Neural cell (in vitro differentiated cells): ENCODE measurements around the gene RIC8B. TPM values are rescaled to one million over a fixed set of nuclear protein-coding genes. Genes with fewer than 3 reads are reported as not detected.

Experiments used
- H2AFZ ChIP-seq: fragments of 200-600, 300-800 bp; sonication (generic), shearing (Covaris generic); 2 replicates; pipeline ENCODE4 v1.6.0; 2014; ENCODE audit warnings: low read depth, mild to moderate bottlenecking, antibody characterized with exemption, low read length, moderate library complexity
- H3F3A ChIP-seq: fragments of 200-600 bp; shearing (Covaris generic); 2 replicates; pipeline ENCODE4 v1.6.1; 2016; ENCODE audit warnings: mild to moderate bottlenecking, moderate library complexity, mixed read lengths, antibody characterized with exemption, low read length; ENCODE audit not compliant: insufficient read depth, poor library complexity, severe bottlenecking
- H3K27ac ChIP-seq: fragments of 200-600, 300-800 bp; sonication (generic), shearing (Covaris generic); 2 replicates; pipeline ENCODE4 v1.5.1; 2014; ENCODE audit warnings: mild to moderate bottlenecking, low read length, moderate library complexity
- H3K27me3 ChIP-seq: fragments of 300-800, 200-600 bp; sonication (generic), shearing (Covaris generic); 2 replicates; pipeline ENCODE4 v1.6.0; 2014; ENCODE audit warnings: mild to moderate bottlenecking, low read depth, low read length, moderate library complexity; ENCODE audit not compliant: insufficient read depth
- H3K36me3 ChIP-seq: fragments of 300-800, 200-600 bp; sonication (generic), shearing (Covaris generic); 2 replicates; pipeline ENCODE4 v1.5.1; 2014; ENCODE audit warnings: mild to moderate bottlenecking, antibody characterized with exemption, low read length, moderate library complexity; ENCODE audit not compliant: insufficient read depth
- H3K4me2 ChIP-seq: fragments of 300-800, 200-600 bp; sonication (generic), shearing (Covaris generic); 2 replicates; pipeline ENCODE4 v1.6.0; 2014; ENCODE audit warnings: mild to moderate bottlenecking, low read length
- H3K4me3 ChIP-seq: fragments of 300-800, 200-600 bp; sonication (generic), shearing (Covaris generic); 2 replicates; pipeline ENCODE4 v1.5.1; 2014; ENCODE audit warnings: mild to moderate bottlenecking, low read length, moderate library complexity
- H3K79me2 ChIP-seq: fragments of 200-600 bp; shearing (Covaris generic); replicated peaks from 2 replicates; pipeline ENCODE4 v1.6.0; 2014; ENCODE audit warnings: mild to moderate bottlenecking, low read length, moderate library complexity; ENCODE audit not compliant: insufficient read depth
- H3K9ac ChIP-seq: fragments of 300-800, 200-600 bp; sonication (generic), shearing (Covaris generic); 2 replicates; pipeline ENCODE4 v1.6.1; 2016; ENCODE audit warnings: mild to moderate bottlenecking, low read length, mixed read lengths
- H3K9me2 ChIP-seq: fragments of 200-600 bp; shearing (Covaris generic); 2 replicates; pipeline ENCODE4 v1.6.1; 2016; ENCODE audit warnings: mild to moderate bottlenecking, low read length, mixed read lengths; ENCODE audit not compliant: insufficient read depth
- H3K9me3 ChIP-seq: fragments of 200-600, 300-800 bp; sonication (generic), shearing (Covaris generic); 2 replicates; pipeline ENCODE4 v1.6.1; 2016; ENCODE audit warnings: mild to moderate bottlenecking, mixed run types, low read length, moderate library complexity, mixed read lengths
- H4K20me1 ChIP-seq: fragments of 200-600 bp; shearing (Covaris generic); 2 replicates; pipeline ENCODE4 v1.6.1; 2016; ENCODE audit warnings: mild to moderate bottlenecking, mixed run types; ENCODE audit not compliant: insufficient read depth
- CTCF ChIP-seq: fragments of 450-650 bp; IDR thresholded peaks from 2 replicates; pipeline ENCODE4 v1.5.1; 2014; ENCODE audit warnings: antibody characterized with exemption, mild to moderate bottlenecking, moderate library complexity; ENCODE audit not compliant: poor library complexity, severe bottlenecking
- EP300 ChIP-seq: fragments of 450-650 bp; conservative IDR thresholded peaks from 2 replicates; pipeline ENCODE4 v1.6.1; 2014; ENCODE audit warnings: antibody characterized with exemption, mild to moderate bottlenecking, moderate library complexity; ENCODE audit not compliant: poor library complexity, severe bottlenecking
- EZH2 ChIP-seq: fragments of 200-600, 300-800 bp; shearing (Covaris generic), sonication (generic); IDR thresholded peaks from 2 replicates; pipeline ENCODE4 v1.6.1; 2014; ENCODE audit warnings: antibody characterized with exemption, low read length, borderline replicate concordance, mild to moderate bottlenecking; ENCODE audit not compliant: insufficient read depth, poor library complexity, severe bottlenecking
- MXI1 ChIP-seq: fragments of 450-650 bp; conservative IDR thresholded peaks from 2 replicates; pipeline ENCODE4 v1.6.1; 2014; ENCODE audit warnings: antibody characterized with exemption, mild to moderate bottlenecking; ENCODE audit not compliant: poor library complexity, severe bottlenecking
- POLR2AphosphoS5 ChIP-seq: IDR thresholded peaks from 2 replicates; pipeline ENCODE4 v1.6.1; 2012
- RAD21 ChIP-seq: fragments of 450-650 bp; conservative IDR thresholded peaks from 2 replicates; pipeline ENCODE4 v1.6.1; 2014; ENCODE audit warnings: antibody characterized with exemption, mild to moderate bottlenecking, moderate library complexity
- REST ChIP-seq: IDR thresholded peaks from 2 replicates; pipeline ENCODE4 v1.6.1; 2012; ENCODE audit warnings: borderline replicate concordance
- SMC3 ChIP-seq: fragments of 450-650 bp; conservative IDR thresholded peaks from 2 replicates; pipeline ENCODE4 v1.6.1; 2014; ENCODE audit warnings: antibody characterized with exemption, mild to moderate bottlenecking, moderate library complexity; ENCODE audit not compliant: poor library complexity
- TAF1 ChIP-seq: IDR thresholded peaks from 2 replicates; pipeline ENCODE4 v1.6.1; 2012; ENCODE audit warnings: low read depth
- polyA plus RNA-seq: library from polyadenylated mRNA; depleted of rRNA; stranded (reverse); fragments of >200 nt; gene quantifications from 2 replicates; pipeline ENCODE4 v1.2.3, GENCODE V29; 2014

Gene RIC8B
- polyA plus RNA-seq, 1 donor from 2014 or later: 30.0 TPM

GRCh38 chr12:106871477-106871876 is 97.0 kb downstream of the RIC8B start:
- H3K36me3 ChIP-seq: peaks cover 4% of the 10 kb centered on the region
- no peaks in the 10 kb centered on the region for H3K9me2 ChIP-seq
- H3K9ac ChIP-seq: no peak overlapping the region
- H3K4me3 ChIP-seq: no peak overlapping the region
- no peak overlapping the region for H3K27ac ChIP-seq
- H2AFZ ChIP-seq: no peak overlapping the region
- no peaks in the 10 kb centered on the region for H4K20me1 ChIP-seq
- H3F3A ChIP-seq: no peaks in the 10 kb centered on the region
- H3K79me2 ChIP-seq: no peaks in the 10 kb centered on the region
- H3K27me3 ChIP-seq: no peaks in the 10 kb centered on the region
- H3K4me2 ChIP-seq: no peak overlapping the region
- TF ChIP-seq CTCF: no peak
- TF ChIP-seq REST: no peak
- TF ChIP-seq MXI1: no peak
- no peak for TF ChIP-seq RAD21
- TF ChIP-seq EZH2: no peak
- no peak for TF ChIP-seq SMC3
- TF ChIP-seq TAF1: no peak
- no peak for TF ChIP-seq POLR2AphosphoS5
- no peak for TF ChIP-seq EP300
- no peaks in the 10 kb centered on the region for H3K9me3 ChIP-seq

GRCh38 chr12:106873983-106874382 is 99.5 kb downstream of the RIC8B start:
- Histone ChIP-seq H3K27ac (no peak overlapping the region), H3K4me2 (no peak overlapping the region), H3K27me3 (no peaks in the 10 kb centered on the region), H4K20me1 (no peaks in the 10 kb centered on the region), H3F3A (no peaks in the 10 kb centered on the region), H3K9me2 (no peaks in the 10 kb centered on the region), H2AFZ (no peak overlapping the region), H3K36me3 (peaks cover 4% of the 10 kb centered on the region), H3K9ac (no peak overlapping the region), H3K4me3 (no peak overlapping the region), H3K79me2 (no peaks in the 10 kb centered on the region), H3K9me3 (no peaks in the 10 kb centered on the region)
- TF ChIP-seq MXI1: no peak
- no peak for TF ChIP-seq EZH2
- no peak for TF ChIP-seq EP300
- no peak for TF ChIP-seq REST
- no peak for TF ChIP-seq RAD21
- TF ChIP-seq CTCF: no peak
- TF ChIP-seq TAF1: no peak
- no peak for TF ChIP-seq SMC3
- TF ChIP-seq POLR2AphosphoS5: no peak
